Germinal center (tissue), 1 donor: ENCODE measurements around the gene IFT27.

ENCODE experiments used
- DNase-seq: peaks from one replicate; pipeline ENCODE4 v3.0.0; 2012; ENCODE audit warnings: mixed read lengths, low spot score

IFT27 gene

DNA sequence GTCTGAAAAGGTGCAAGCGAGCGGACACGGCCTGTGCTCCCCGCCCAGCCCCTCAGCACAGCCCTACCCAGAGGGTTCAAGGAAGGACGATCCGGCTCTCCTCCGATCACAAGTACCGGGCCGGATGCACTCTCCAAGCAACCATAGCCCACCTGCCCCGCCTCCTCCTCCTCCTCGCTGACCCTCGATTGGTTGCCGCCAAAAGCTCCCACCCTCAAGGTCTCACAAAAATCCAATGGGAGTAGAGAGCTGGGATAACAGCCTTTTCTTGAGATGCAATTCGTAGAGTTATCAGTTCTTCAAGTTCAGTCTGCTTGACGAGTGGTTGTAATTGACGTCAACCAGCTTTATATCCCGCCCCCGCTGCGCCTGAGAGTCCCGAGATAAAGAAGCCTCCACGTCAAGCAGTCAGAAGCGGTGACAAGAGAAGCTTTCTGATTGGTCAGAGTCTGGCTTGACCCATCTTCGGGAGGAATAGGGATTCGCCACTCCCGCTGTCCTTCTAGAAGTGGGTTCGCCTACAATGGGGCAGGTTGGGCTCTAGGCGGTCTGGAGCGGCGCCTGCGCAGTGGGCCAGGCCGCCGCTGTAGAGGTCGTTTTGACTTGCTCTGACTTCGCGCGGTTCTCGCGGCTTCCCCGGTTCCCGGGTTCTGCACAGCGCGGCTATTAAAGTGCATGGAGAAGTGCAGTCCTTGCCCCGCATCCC is at the start of gene IFT27:
IFT27 (minus strand) TSS at position 156 of the 706 bp plus-strand sequence. CDS start 412 bp downstream, outside the sequence.
- DNase-seq: peak; percentile 100

DNA sequence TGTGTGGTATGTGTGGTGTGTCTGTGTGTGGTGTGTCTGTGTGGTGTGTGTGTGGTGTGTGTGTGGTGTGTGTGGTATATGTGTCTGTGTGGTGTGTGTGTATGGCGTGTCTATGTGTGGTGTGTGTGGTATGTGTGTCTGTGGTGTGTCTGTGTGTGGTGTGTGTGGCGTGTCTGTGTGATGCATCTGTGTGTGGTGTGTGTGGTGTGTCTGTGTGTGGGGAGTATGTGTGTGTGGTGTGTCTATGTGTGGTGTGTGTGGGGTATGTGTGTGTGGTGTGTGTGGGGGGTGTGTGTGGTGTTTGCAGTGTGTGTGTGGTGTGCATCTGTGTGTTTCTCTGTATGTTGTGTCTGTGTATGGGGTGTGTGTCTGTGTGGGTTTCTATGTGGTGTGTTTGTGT is 48.7 kb upstream of the IFT27 start:
- no peak for DNase-seq

- DNase-seq: no peak
These were observed 47.4 kb upstream of the IFT27 start for GRCh38 chr22:36823186-36823839.

DNA sequence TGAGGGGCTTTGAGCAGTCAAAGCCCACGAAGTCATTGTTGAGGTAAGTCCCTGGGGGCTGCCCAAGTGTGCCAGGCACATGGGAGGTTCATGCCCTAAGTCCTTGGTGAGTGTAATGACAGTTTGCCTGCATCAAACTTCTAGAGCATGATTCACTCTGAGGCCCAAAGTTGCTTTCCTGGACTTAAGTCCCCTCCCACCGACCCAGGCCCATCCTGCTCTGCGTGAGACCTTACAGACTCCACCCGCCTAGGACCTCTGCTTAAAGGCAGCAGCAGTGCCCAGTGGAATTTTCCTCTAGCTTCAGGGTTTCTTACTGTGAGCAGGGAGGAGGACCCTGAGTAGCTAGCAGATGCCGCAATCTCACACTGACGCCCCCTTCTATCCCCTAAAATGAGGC is 46.7 kb upstream of the IFT27 start:
- no peak for DNase-seq

- no peak for DNase-seq
These were observed 43.2 kb upstream of the IFT27 start for GRCh38 chr22:36819112-36819511.

DNA sequence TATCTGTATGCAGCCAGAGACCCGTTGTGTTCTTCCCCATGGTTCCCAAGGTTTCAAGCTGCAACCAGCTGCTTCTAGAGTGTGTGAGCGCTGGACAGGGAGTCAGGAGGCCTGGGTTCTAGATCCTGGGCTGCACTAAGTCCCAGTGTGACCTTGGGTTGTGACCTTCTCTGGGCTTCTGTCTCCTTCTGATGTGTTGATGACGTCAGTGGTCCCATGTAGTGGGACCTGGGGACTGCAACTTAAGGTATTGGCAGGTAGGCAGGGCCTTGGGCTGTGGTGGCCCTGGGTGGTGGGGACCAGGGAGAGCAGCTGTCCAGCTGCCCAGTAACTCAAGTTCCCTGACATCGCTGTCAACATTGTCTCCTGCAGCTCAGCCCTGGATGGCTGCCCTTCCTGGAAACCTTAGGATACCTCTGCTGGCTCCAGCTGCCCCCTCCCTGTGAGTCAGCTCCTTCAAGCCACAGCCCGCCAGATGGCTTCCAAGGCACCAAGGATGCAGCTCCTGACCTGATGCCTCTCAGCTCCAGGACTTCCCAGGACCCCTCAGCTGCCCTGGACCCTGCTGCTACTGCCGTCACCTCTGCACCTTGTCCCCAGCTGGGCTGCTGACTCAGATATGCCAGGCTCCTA is 42.2 kb upstream of the IFT27 start:
- no peak for DNase-seq

GRCh38 chr22:36817525-36817848 is 41.6 kb upstream of the IFT27 start:
- DNase-seq: no peak

DNA sequence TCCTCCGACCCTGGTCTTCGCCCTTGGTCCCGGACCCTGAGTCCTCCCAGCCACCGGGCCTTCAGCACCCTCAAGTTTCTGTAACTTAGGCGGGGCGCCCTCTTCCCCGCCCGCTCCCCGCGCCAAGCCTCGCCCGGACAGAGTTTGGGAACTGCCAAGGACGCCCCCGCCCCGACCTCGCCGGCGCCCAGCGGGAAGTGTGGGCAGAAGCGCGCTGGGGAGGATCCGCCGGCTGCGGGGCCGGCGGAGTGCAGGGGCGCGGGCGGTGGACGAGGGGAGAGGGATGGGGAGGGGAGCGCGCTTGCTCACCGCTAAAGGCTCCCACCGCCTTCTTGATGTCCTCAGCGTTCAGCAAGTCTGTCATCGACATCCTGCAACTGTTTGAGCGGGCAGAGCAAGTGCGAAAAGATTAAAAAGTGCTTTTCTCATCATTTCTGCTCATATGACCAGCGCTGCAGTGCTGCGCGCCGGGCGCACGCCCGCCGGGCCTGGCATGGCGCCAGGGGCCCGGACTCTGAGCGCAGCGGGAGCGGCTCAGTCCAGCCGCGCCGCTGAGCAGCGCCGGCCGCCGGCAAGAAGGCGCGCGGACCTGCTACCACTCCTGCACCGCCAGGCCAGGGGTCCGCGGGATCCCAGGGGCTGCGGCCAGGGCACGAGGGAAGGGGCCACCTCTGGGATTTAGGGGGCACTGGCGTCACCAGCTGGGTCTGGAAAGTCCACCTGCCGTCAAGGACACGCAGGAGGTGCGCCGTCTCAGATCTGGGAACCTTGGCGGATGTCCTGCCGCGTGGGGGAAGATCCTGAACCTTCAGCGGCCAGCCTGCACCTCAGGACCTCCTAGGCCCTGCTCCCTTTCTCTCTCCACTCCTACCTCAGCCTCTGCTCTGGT is 41.0 kb upstream of the IFT27 start, which contains the start of gene PVALB:
PVALB (minus strand) TSS at position 400 of the 889 bp plus-strand sequence; CDS start at position 370, 30 bp downstream.
- no peak for DNase-seq

- DNase-seq: no peak
These were observed 40.4 kb upstream of the IFT27 start for GRCh38 chr22:36816339-36816635.

- no peak for DNase-seq
These were observed 39.8 kb upstream of the IFT27 start for GRCh38 chr22:36815558-36816338.

GRCh38 chr22:36814801-36815200 is 38.9 kb upstream of the IFT27 start:
- DNase-seq: no peak

GRCh38 chr22:36811094-36811800 is 35.3 kb upstream of the IFT27 start:
- no peak for DNase-seq

DNA sequence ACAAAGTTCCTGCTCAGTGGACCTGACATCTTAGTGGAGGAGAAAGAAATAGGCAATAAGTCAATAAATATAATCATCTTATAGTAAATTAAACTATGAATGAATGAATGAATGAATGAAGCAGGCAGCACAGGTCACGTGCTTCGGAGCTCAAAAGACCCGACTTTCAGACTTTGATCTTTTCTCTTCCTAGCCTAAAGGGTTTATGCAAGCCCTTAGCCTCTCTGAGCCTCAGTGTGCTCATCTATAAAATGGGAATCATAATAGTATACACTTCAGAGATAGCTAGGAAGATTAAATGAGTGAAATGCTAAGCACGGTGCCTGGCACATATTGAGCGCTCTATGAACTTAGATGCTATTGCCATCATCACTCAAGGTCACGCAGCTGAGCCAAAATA is 33.4 kb upstream of the IFT27 start:
- DNase-seq: no peak

DNA sequence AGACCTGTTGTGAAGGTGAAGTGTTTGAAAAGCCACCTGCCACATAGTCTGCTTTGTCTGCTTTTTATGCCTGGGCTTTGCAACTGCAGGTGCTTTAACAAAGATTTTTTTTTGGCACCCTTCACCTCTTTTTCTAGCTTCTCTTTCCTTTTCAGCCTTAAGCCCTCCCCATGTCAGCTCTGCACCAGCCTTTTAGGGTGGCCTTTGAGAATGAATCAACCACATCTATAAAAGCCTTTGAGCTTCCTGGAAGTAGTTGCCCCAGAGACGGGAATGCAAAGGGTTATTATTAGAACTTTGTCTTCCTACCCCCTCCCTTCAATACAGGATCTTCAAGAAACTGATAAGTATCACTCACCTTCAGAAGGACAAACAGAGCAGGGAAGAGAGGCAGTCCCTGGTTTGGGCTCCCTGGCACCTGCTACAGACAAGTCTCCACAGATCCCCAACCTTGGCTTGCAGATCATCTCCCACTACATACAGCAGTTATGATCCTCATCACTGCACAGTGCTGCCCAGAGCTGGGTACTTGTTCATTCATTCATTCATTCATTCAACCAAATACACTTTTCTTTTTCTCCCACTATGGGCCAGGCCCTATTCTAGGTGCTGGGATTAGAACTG is 32.9 kb upstream of the IFT27 start:
- no peak for DNase-seq

DNA sequence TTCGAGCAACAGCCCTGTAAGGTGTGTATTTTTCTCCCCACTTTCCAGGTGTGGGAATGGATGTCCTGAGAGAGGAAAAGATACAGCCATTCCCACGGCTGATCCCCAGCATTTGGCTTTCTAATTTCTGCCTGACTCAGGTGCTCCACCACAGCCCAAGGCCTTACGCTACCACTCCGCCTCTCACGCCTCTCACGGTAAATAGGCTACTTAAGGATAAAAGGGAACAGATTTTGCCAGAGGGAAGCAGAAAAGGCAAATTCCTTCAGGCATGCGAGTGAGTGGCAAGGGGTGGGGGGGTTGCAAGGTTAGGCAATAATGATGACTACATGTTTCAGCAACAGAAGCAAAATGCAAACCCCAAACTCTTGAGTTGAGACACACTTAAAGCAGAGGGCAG is 31.7 kb upstream of the IFT27 start:
- no peak for DNase-seq

DNA sequence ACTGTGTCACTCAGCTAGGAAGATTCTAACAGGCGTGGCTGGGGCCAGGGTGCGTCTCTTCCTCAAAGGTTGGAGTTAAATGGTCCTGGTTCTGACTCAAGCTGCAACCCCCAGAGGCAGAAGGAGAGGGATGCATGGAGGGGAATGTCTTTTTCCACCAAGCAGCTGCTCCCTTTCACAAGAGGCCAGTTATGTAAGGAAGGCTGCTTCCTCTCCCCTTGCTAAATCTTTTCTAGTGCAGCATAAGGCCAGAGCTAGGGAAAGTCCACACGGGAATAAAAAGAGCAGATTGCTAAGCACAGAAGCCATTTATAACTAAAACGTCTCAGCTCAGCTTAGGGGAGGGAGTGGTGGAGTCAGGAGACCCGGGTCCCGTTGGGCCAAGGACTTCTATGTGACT is 30.9 kb upstream of the IFT27 start:
- DNase-seq: no peak

GRCh38 chr22:36803358-36803757 is 27.4 kb upstream of the IFT27 start:
- no peak for DNase-seq

DNA sequence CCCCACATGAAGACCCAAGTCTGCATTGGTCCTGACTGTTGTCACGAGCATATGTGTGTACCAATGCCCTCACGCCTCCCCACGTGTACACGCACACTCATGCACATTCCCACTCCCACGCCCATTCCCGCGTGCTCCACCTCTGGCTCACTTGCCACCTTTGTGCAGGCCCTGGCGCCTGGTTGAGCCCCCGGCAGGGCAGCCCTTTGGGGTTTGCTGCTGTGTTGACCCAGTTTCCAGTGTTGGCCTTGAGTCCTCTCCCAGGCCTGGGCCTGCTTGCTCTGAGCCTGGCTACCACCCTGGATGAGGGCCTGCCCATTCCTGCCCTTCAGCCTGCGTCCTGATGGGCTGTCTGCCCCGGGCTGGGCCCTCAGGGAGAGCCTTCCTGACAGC is 22.8 kb upstream of the IFT27 start:
- DNase-seq: no peak

DNA sequence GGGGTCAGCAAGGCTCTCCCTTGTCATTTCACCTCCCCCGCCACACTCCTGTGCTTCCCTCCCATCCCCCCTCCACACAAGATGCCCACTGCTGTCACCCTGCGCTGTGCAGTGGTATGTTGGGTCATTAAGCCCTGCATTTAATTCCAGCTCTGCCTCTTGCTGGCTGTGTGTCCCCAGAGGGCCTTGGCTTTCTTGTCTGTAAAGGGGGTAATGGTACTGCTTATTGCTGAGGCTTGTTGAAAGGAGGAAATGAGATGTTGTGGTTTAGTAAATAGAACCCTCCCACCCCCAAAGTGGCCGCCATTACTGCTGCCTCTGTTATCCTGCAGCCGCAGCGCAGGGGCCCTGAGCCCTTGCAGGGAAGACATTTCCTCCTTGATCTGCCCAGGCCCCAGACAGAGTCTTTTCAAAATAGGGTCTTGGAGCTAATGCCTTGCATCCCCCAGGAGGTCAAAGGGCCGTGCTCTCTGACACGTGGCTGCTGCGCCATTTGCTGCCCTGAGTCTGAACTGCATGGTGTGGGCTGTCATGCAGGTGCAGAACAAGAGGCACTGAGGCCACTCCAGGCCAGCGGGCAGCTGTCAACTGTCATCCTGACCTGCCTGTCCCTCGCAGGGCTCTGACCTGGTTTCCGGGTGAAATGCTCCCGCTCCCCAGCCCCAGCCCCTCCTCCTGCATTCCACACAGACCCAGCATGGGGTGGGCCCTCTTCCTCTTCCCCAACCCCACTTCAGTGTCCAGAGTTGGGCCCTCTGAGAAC is 22.2 kb upstream of the IFT27 start:
- DNase-seq: no peak

- DNase-seq: no peak
These were observed 21.5 kb upstream of the IFT27 start for GRCh38 chr22:36797374-36797773.
